ENCODE data around the gene CHD1. TPM values are rescaled to one million over a fixed set of nuclear protein-coding genes. Genes with fewer than 3 reads are reported as not detected.
A peak's percentile ranks its signal among the peaks of the same experiment; 100 is the strongest.

CHD1 gene
- total RNA-seq, 1 experiment from 2014 or later, result 36.5 TPM

- ChIA-PET CTCF (no interaction called here), POLR2A (no interaction called here)
- TF ChIP-seq CTCF (IDR thresholded peaks at IDR 0.05) (no peak), REST (IDR thresholded peaks at IDR 0.05; ENCODE audit: insufficient read depth in 1 of 2, low read depth in 2 of 2, low read length in 1 of 2) (no peak), POLR2AphosphoS5 (IDR thresholded peaks at IDR 0.05; ENCODE audit: low read depth, low read length) (no peak), TCF7L2 (IDR thresholded peaks at IDR 0.05; ENCODE audit: low read depth, low read length) (no peak), SIN3A (IDR thresholded peaks at IDR 0.05; ENCODE audit: borderline replicate concordance, insufficient read depth, low read depth, low read length) (no peak)
- Histone ChIP-seq H3K36me3 (ENCODE audit: control insufficient read depth, insufficient read depth, low read length) (peaks cover 36% of the 10 kb centered on the region), H3K4me3 (ENCODE audit: low read depth in 2 of 2, low read length in 2 of 2) (no peak overlapping the region), H3K27me3 (ENCODE audit: control insufficient read depth, insufficient read depth, low read length) (no peaks in the 10 kb centered on the region), H3K27ac (ENCODE audit: low read length) (no peak overlapping the region), H3K4me1 (ENCODE audit: control insufficient read depth, insufficient read depth, low read length) (peaks cover 9% of the 10 kb centered on the region), H3K9me3 (ENCODE audit: control insufficient read depth, insufficient read depth, low read depth, low read length) (no peaks in the 10 kb centered on the region)
- ATAC-seq, result peak; percentile 62; the same call in 1 of the 2 replicates
- intact Hi-C loops (cut with micrococcal nuclease; ENCODE audit: unreplicated experiment) (loop anchor here (1.0 kb wide), 1 partner anchor 125 kb away; no protein-coding TSS in a partner anchor), in situ Hi-C loops (cut with HindIII; ENCODE audit: low pct_unique_long_range_greater_than_20kb, low sequenced_read_pairs) (no loop called here)
- no peak for DNase-seq (ENCODE audit: low read depth, low spot score)
- no TSS peak for BruUV-seq (replicated peaks)
Measured at GRCh38 chr5:98906756-98907355, 22.0 kb downstream of the CHD1 start.

GRCh38 chr5:98905857-98906688, 22.7 kb downstream of the CHD1 start:
- peaks cover 9% of the 10 kb centered on the region for H3K4me1 ChIP-seq (ENCODE audit: control insufficient read depth, insufficient read depth, low read length)
- no peaks in the 10 kb centered on the region for H3K27me3 ChIP-seq (ENCODE audit: control insufficient read depth, insufficient read depth, low read length)
- H3K27ac ChIP-seq (ENCODE audit: low read length), result no peak overlapping the region
- in situ Hi-C loops (cut with HindIII; ENCODE audit: low pct_unique_long_range_greater_than_20kb, low sequenced_read_pairs), result no loop called here
- peaks cover 39% of the 10 kb centered on the region for H3K36me3 ChIP-seq (ENCODE audit: control insufficient read depth, insufficient read depth, low read length)
- DNase-seq (ENCODE audit: low read depth, low spot score), result no peak
- no peak overlapping the region for H3K4me3 ChIP-seq (ENCODE audit: low read depth in 2 of 2, low read length in 2 of 2)
- H3K9me3 ChIP-seq (ENCODE audit: control insufficient read depth, insufficient read depth, low read depth, low read length), result no peaks in the 10 kb centered on the region
- ChIA-PET CTCF (no interaction called here), POLR2A (no interaction called here)
- ATAC-seq, result no peak; the same call in 1 of the 2 replicates
- TF ChIP-seq REST (IDR thresholded peaks at IDR 0.05; ENCODE audit: insufficient read depth in 1 of 2, low read depth in 2 of 2, low read length in 1 of 2) (no peak), CTCF (IDR thresholded peaks at IDR 0.05) (peak; percentile 66; the same call in 1 of the 2 replicates)
- no TSS peak for BruUV-seq (replicated peaks)
- intact Hi-C loops (cut with micrococcal nuclease; ENCODE audit: unreplicated experiment), result loop anchor here (1.0 kb wide), 1 partner anchor 126 kb away; no protein-coding TSS in a partner anchor

Data from Panc1 (cell line).